Esophagus muscularis mucosa (tissue), 4 donors: ENCODE data around the gene UGT2B17. TPM values are rescaled to one million over a fixed set of nuclear protein-coding genes. Genes with fewer than 3 reads are reported as not detected.

Source experiments
- DNase-seq: peaks from one replicate; pipeline ENCODE4 v3.0.0-alpha.2; 2017; ENCODE audit errors: extremely low spot score
- H3K27ac ChIP-seq, 4 donors: fragments of 200-600 bp; sonication (generic); replicated peaks in 1 of 4; 1 replicate in 3 of 4; 2 replicates in 1 of 4; pipeline ENCODE4 v1.5.1; 2016 to 2019; ENCODE audit warnings: mild to moderate bottlenecking in 1 of 4
- H3K27me3 ChIP-seq, 4 donors: fragments of 200-600 bp; sonication (generic); one replicate each; pipeline versions ENCODE4 v1.5.1 to v1.6.0; 2016 to 2019
- H3K36me3 ChIP-seq, 4 donors: fragments of 200-600 bp; sonication (generic); one replicate each; pipeline ENCODE4 v1.5.1; 2016 to 2019
- H3K4me1 ChIP-seq, 4 donors: fragments of 200-600 bp; sonication (generic); one replicate each; pipeline ENCODE4 v1.5.1; 2016 to 2019
- H3K4me3 ChIP-seq, 4 donors: fragments of 200-600 bp; sonication (generic); 1 replicate in 2 of 4; 2 replicates in 2 of 4; pipeline ENCODE4 v1.5.1; 2016 to 2019; ENCODE audit warnings: mild to moderate bottlenecking in 4 of 4, moderate library complexity in 1 of 4
- H3K9me3 ChIP-seq, 4 donors: fragments of 200-600 bp; sonication (generic); 1 replicate in 3 of 4; 2 replicates in 1 of 4; pipeline ENCODE4 v1.5.1; 2016 to 2019
- CTCF ChIP-seq, 3 experiments: fragments of 200-600 bp in 2 of 3; fragments of 450-650 bp in 1 of 3; sonication (generic) in 2 of 3; IDR thresholded peaks; one replicate each; pipeline ENCODE4 v1.5.1; 2017 to 2019; ENCODE audit warnings: antibody characterized with exemption in 3 of 3, mild to moderate bottlenecking in 2 of 3, moderate library complexity in 1 of 3
- EP300 ChIP-seq: sonication (generic); formaldehyde crosslinking; IDR thresholded peaks from one replicate; pipeline ENCODE4 v1.6.1; 2017; ENCODE audit warnings: antibody characterized with exemption
- POLR2A ChIP-seq: fragments of 450-650 bp; IDR thresholded peaks from one replicate; pipeline ENCODE4 v1.6.1; 2017; ENCODE audit warnings: antibody characterized with exemption, moderate library complexity, mild to moderate bottlenecking, low read depth
- POLR2AphosphoS5 ChIP-seq, 2 donors: sonication (generic); formaldehyde crosslinking; IDR thresholded peaks; one replicate each; pipeline ENCODE4 v1.6.1; 2017; ENCODE audit warnings: antibody characterized with exemption in 2 of 2
- WGBS: methylation state at CpG from one replicate; pipeline ENCODE4 v1.1.5; 2018; 5-methylcytosine and 5-hydroxymethylcytosine counted together
- intact Hi-C: fragments of 100-400 bp; cut with DNase I; formaldehyde crosslinking; loops from one replicate; pipeline ENCODE4 v1.15.1; 2023
- total RNA-seq, 4 donors: library from RNA; depleted of rRNA; stranded (reverse); fragments of >200 nt; gene quantifications; one replicate each; pipeline versions ENCODE4 v1.1.0 to v1.2.1, GENCODE V29; 2016

Gene UGT2B17
- total RNA-seq, 4 donors from 2014 or later: not detected

- no peaks in the 10 kb centered on the region for H3K36me3 ChIP-seq
- intact Hi-C loops: loop anchor here (5.0 kb wide), 1 partner anchor 673 kb away; no protein-coding TSS in a partner anchor
Measured at GRCh38 chr4:68499021-68499420, 77.1 kb downstream of the UGT2B17 start.

GRCh38 chr4:68498413-68499007 lies 77.6 kb downstream of the UGT2B17 start:
- 18% methylated on average over 5 of the region's 5 CpGs for WGBS
- no peaks in the 10 kb centered on the region for H3K27me3 ChIP-seq
- intact Hi-C loops: loop anchor here (5.0 kb wide), 1 partner anchor 674 kb away; no protein-coding TSS in a partner anchor
- no peak overlapping the region for H3K4me3 ChIP-seq
- no peaks in the 10 kb centered on the region for H3K4me1 ChIP-seq
- TF ChIP-seq POLR2A (no peak), CTCF (IDR thresholded peaks at IDR 0.05) (peak; percentile 41 to 76 (median 58)), POLR2AphosphoS5 (IDR thresholded peaks at IDR 0.05) (no peak), EP300 (no peak)
- DNase-seq: no peak
- H3K36me3 ChIP-seq: no peaks in the 10 kb centered on the region
- H3K27ac ChIP-seq: no peak overlapping the region
- H3K9me3 ChIP-seq: no peaks in the 10 kb centered on the region

More at GRCh38 chr4:68499021-68499420, 77.1 kb downstream of the UGT2B17 start:
- Histone ChIP-seq H3K27me3 (no peaks in the 10 kb centered on the region), H3K4me3 (no peak overlapping the region), H3K4me1 (no peaks in the 10 kb centered on the region), H3K27ac (no peak overlapping the region), H3K9me3 (no peaks in the 10 kb centered on the region)
- TF ChIP-seq POLR2A (no peak), EP300 (no peak), CTCF (IDR thresholded peaks at IDR 0.05) (no peak), POLR2AphosphoS5 (IDR thresholded peaks at IDR 0.05) (no peak)
- no peak for DNase-seq
- WGBS: 69% methylated on average over 4 of the region's 4 CpGs

- 38% methylated on average over 1 of the region's 1 CpG for WGBS
- TF ChIP-seq EP300: no peak
- no peak for TF ChIP-seq POLR2AphosphoS5 (IDR thresholded peaks at IDR 0.05)
- TF ChIP-seq POLR2A: no peak
- no peak for TF ChIP-seq CTCF (IDR thresholded peaks at IDR 0.05)
- H3K27ac ChIP-seq: no peak overlapping the region
Measured at GRCh38 chr4:68494688-68495087, 81.4 kb downstream of the UGT2B17 start.

GRCh38 chr4:68490826-68491457 lies 85.2 kb downstream of the UGT2B17 start:
- H3K27me3 ChIP-seq: peaks cover 0 to 5% (median 0%) of the 10 kb centered on the region in 4 donors
- TF ChIP-seq CTCF (IDR thresholded peaks at IDR 0.05) (no peak), POLR2AphosphoS5 (IDR thresholded peaks at IDR 0.05) (no peak), EP300 (no peak), POLR2A (no peak)
- no peaks in the 10 kb centered on the region for H3K36me3 ChIP-seq
- DNase-seq: no peak
- H3K9me3 ChIP-seq: no peaks in the 10 kb centered on the region
- H3K4me1 ChIP-seq: no peaks in the 10 kb centered on the region
- WGBS: 81% methylated on average over 6 of the region's 6 CpGs
- H3K4me3 ChIP-seq: no peak overlapping the region
- H3K27ac ChIP-seq: no peak overlapping the region
- intact Hi-C loops: no loop called here

More at GRCh38 chr4:68494688-68495087, 81.4 kb downstream of the UGT2B17 start:
- Histone ChIP-seq H3K36me3 (no peaks in the 10 kb centered on the region), H3K9me3 (no peaks in the 10 kb centered on the region), H3K27me3 (no peaks in the 10 kb centered on the region), H3K4me1 (no peaks in the 10 kb centered on the region), H3K4me3 (no peak overlapping the region)
- no peak for DNase-seq
- intact Hi-C loops: loop anchor here (5.0 kb wide), 1 partner anchor 678 kb away; no protein-coding TSS in a partner anchor
